Naive thymus-derived CD4-positive, alpha-beta T cell (primary cell): Measurements from ENCODE around the gene RAPGEF3. TPM values are rescaled to one million over a fixed set of nuclear protein-coding genes. Genes with fewer than 3 reads are reported as not detected.
A peak's percentile ranks its signal among the peaks of the same experiment; 100 is the strongest.

Experiments used
- ATAC-seq: fragments of 150-1000 bp; cut with Tn5 transposase; 2 replicates; pipeline ENCODE4 v1.10.0; 2021; ENCODE audit warnings: mild to moderate bottlenecking, moderate library complexity
- CTCF ChIA-PET: fragments of 350-600 bp; sonication (Branson Sonifier 250); formaldehyde crosslinking; loops from one replicate; lab custom pipeline; 2021; ENCODE audit warnings: antibody characterized with exemption; lab: Charles Lee
- POLR2A ChIA-PET: fragments of 350-600 bp; sonication (Branson Sonifier 250); formaldehyde crosslinking; loops from one replicate; lab custom pipeline; 2021; ENCODE audit warnings: antibody characterized with exemption, inconsistent platforms; lab: Charles Lee
- DNase-seq, 9 donors: peaks; one replicate each; pipeline versions ENCODE4 v3.0.0 to v3.0.0-alpha.2; 2020 to 2022; ENCODE audit warnings: mixed read lengths in 1 of 9
- H3K27ac ChIP-seq: one replicate; pipeline ENCODE4 v1.7.0; 2013; ENCODE audit warnings: mild to moderate bottlenecking, low read depth, low read length, moderate library complexity
- H3K27me3 ChIP-seq, 2 donors: one replicate each; pipeline ENCODE4 v1.7.0; 2013; ENCODE audit warnings: low read length in 2 of 2, mild to moderate bottlenecking in 2 of 2, moderate library complexity in 2 of 2; ENCODE audit not compliant: control insufficient read depth in 2 of 2, insufficient read depth in 2 of 2
- H3K36me3 ChIP-seq, 3 experiments: 1 replicate in 2 of 3; 2 replicates in 1 of 3; pipeline ENCODE4 v1.7.0; 2013; ENCODE audit warnings: low read length in 3 of 3, mild to moderate bottlenecking in 3 of 3, moderate library complexity in 1 of 3; ENCODE audit not compliant: insufficient read depth in 3 of 3, control insufficient read depth in 2 of 3
- H3K4me1 ChIP-seq, 2 donors: one replicate each; pipeline ENCODE4 v1.7.0; 2013; ENCODE audit warnings: low read length in 2 of 2, mild to moderate bottlenecking in 2 of 2, moderate library complexity in 1 of 2; ENCODE audit not compliant: control insufficient read depth in 2 of 2, insufficient read depth in 2 of 2
- H3K4me3 ChIP-seq: 2 replicates; pipeline ENCODE4 v1.7.0; 2013; ENCODE audit warnings: mild to moderate bottlenecking, low read length
- H3K9me3 ChIP-seq, 3 experiments: 1 replicate in 2 of 3; 2 replicates in 1 of 3; pipeline ENCODE4 v1.7.0; 2013; ENCODE audit warnings: low read length in 3 of 3; ENCODE audit not compliant: control insufficient read depth in 2 of 3
- H3K27ac Mint-ChIP-seq, 9 donors: one replicate each; pipeline ENCODE4 v1.8.0; 2020 to 2022; ENCODE audit warnings: mixed read lengths in 9 of 9, mild to moderate bottlenecking in 8 of 9, moderate library complexity in 5 of 9, inconsistent platforms in 2 of 9
- H3K27me3 Mint-ChIP-seq, 5 donors: one replicate each; pipeline ENCODE4 v1.8.0; 2021 to 2022; ENCODE audit warnings: mixed read lengths in 5 of 5, mild to moderate bottlenecking in 1 of 5
- H3K36me3 Mint-ChIP-seq, 5 donors: one replicate each; pipeline ENCODE4 v1.8.0; 2020 to 2022; ENCODE audit warnings: mixed read lengths in 5 of 5, mild to moderate bottlenecking in 3 of 5, inconsistent platforms in 1 of 5
- H3K4me1 Mint-ChIP-seq, 7 donors: one replicate each; pipeline ENCODE4 v1.8.0; 2020 to 2022; ENCODE audit warnings: mixed read lengths in 7 of 7, mild to moderate bottlenecking in 3 of 7, inconsistent platforms in 1 of 7
- H3K4me3 Mint-ChIP-seq, 10 donors: one replicate each; pipeline ENCODE4 v1.8.0; 2020 to 2022; ENCODE audit warnings: mild to moderate bottlenecking in 10 of 10, mixed read lengths in 10 of 10, moderate library complexity in 6 of 10, inconsistent platforms in 2 of 10
- H3K9me3 Mint-ChIP-seq, 11 donors: one replicate each; pipeline ENCODE4 v1.8.0; 2020 to 2022; ENCODE audit warnings: mixed read lengths in 11 of 11, mild to moderate bottlenecking in 4 of 11, inconsistent platforms in 1 of 11, moderate library complexity in 1 of 11
- intact Hi-C, 2 donors: fragments of 100-400 bp; cut with micrococcal nuclease; formaldehyde crosslinking; loops; one replicate each; pipeline ENCODE4 v1.15.1; 2023
- polyA plus RNA-seq, 2 donors: library from polyadenylated mRNA; unstranded; fragments of 300-500 nt; fragmentation: Illumina TruSeq; gene quantifications; one replicate each; pipeline ENCODE4 v1.2.3, GENCODE V29; 2021
- total RNA-seq, 6 experiments: library from RNA in 5 of 6; stranded (reverse) in 5 of 6; gene quantifications; 1 replicate in 5 of 6; 2 replicates in 1 of 6; pipeline ENCODE4 v1.2.3 and lab custom pipeline; 2021 to 2026

The RAPGEF3 gene
- total and polyA plus RNA-seq, 7 experiments from 2014 or later = 0.08 to 1.9 (median 0.82) TPM; not detected in 2

- ChIA-PET CTCF (interaction anchor here (0.8 to 1.5 kb wide), 4 partner anchors 12 to 49 kb away, joined by 3 to 4 read pairs (median 4); no protein-coding TSS in a partner anchor), POLR2A (interaction anchor here (1.1 to 1.6 kb wide), 2 partner anchors 12 to 15 kb away, joined by 4 to 5 read pairs; no protein-coding TSS in a partner anchor)
- H3K36me3 Mint-ChIP-seq = peaks cover 17 to 60% (median 27%) of the 10 kb centered on the region in 5 donors
- peak overlapping the region in 3 of 9 donors; percentile 31 to 73 (median 42) for H3K27ac Mint-ChIP-seq
- DNase-seq (no peak), ATAC-seq (no peak)
- no peaks in the 10 kb centered on the region for H3K27me3 ChIP-seq
- peaks cover 6 to 100% (median 60%) of the 10 kb centered on the region in 3 experiments for H3K36me3 ChIP-seq
- no peaks in the 10 kb centered on the region for H3K9me3 ChIP-seq
- no peak overlapping the region for H3K4me3 Mint-ChIP-seq
- H3K4me1 ChIP-seq = no peaks in the 10 kb centered on the region
- H3K4me1 Mint-ChIP-seq = peaks cover 0 to 12% (median 4%) of the 10 kb centered on the region in 7 donors
- H3K27ac ChIP-seq = no peak overlapping the region
- H3K4me3 ChIP-seq = no peak overlapping the region
- no peaks in the 10 kb centered on the region for H3K9me3 Mint-ChIP-seq
- H3K27me3 Mint-ChIP-seq = no peaks in the 10 kb centered on the region
- intact Hi-C loops = no loop called here
Measured at GRCh38 chr12:47789712-47790489, 31.2 kb upstream of the RAPGEF3 start.

- intact Hi-C loops = no loop called here
Measured at GRCh38 chr12:47789141-47789540, 30.5 kb upstream of the RAPGEF3 start.

GRCh38 chr12:47787596-47788319 lies 29.1 kb upstream of the RAPGEF3 start:
- peaks cover 0 to 6% (median 1%) of the 10 kb centered on the region in 7 donors for H3K4me1 Mint-ChIP-seq
- no peaks in the 10 kb centered on the region for H3K9me3 Mint-ChIP-seq
- H3K4me1 ChIP-seq = no peaks in the 10 kb centered on the region
- H3K27ac ChIP-seq = no peak overlapping the region
- no peak overlapping the region for H3K4me3 Mint-ChIP-seq
- H3K27me3 Mint-ChIP-seq = no peaks in the 10 kb centered on the region
- H3K27ac Mint-ChIP-seq = peak overlapping the region in 6 of 9 donors; percentile 21 to 65 (median 38)
- DNase-seq = no peak
- no peaks in the 10 kb centered on the region for H3K9me3 ChIP-seq
- intact Hi-C loops = no loop called here
- no peak for ATAC-seq
- H3K36me3 ChIP-seq = peaks cover 6 to 100% (median 53%) of the 10 kb centered on the region in 3 experiments
- POLR2A ChIA-PET = interaction anchor here (1.6 kb wide), 1 partner anchor 14 kb away, joined by 5 read pairs; no protein-coding TSS in a partner anchor
- CTCF ChIA-PET = interaction anchor here (0.7 to 1.6 kb wide), 4 partner anchors 11 to 51 kb away, joined by 3 read pairs; no protein-coding TSS in a partner anchor
- H3K4me3 ChIP-seq = no peak overlapping the region
- peaks cover 16 to 55% (median 20%) of the 10 kb centered on the region in 5 donors for H3K36me3 Mint-ChIP-seq
- no peaks in the 10 kb centered on the region for H3K27me3 ChIP-seq

More at GRCh38 chr12:47789141-47789540, 30.5 kb upstream of the RAPGEF3 start:
- H3K9me3 Mint-ChIP-seq = no peaks in the 10 kb centered on the region
- ATAC-seq (no peak), DNase-seq (no peak)
- Histone ChIP-seq H3K27me3 (no peaks in the 10 kb centered on the region), H3K4me1 (no peaks in the 10 kb centered on the region), H3K9me3 (no peaks in the 10 kb centered on the region), H3K4me3 (no peak overlapping the region), H3K36me3 (peaks cover 6 to 100% (median 57%) of the 10 kb centered on the region in 3 experiments), H3K27ac (no peak overlapping the region)
- H3K4me3 Mint-ChIP-seq = no peak overlapping the region
- H3K36me3 Mint-ChIP-seq = peaks cover 17 to 62% (median 27%) of the 10 kb centered on the region in 5 donors
- H3K4me1 Mint-ChIP-seq = peaks cover 0 to 9% (median 4%) of the 10 kb centered on the region in 7 donors
- ChIA-PET POLR2A (interaction anchor here (1.1 to 1.6 kb wide), 2 partner anchors 13 to 16 kb away, joined by 4 to 5 read pairs; no protein-coding TSS in a partner anchor), CTCF (interaction anchor here (0.8 to 1.4 kb wide), 3 partner anchors 9 to 49 kb away, joined by 3 to 4 read pairs (median 3); no protein-coding TSS in a partner anchor)
- no peaks in the 10 kb centered on the region for H3K27me3 Mint-ChIP-seq
- H3K27ac Mint-ChIP-seq = peak overlapping the region in 4 of 9 donors; percentile 5 to 73 (median 48)

- Histone ChIP-seq H3K4me1 (no peaks in the 10 kb centered on the region), H3K27ac (no peak overlapping the region), H3K9me3 (no peaks in the 10 kb centered on the region), H3K27me3 (no peaks in the 10 kb centered on the region), H3K36me3 (peaks cover 6 to 100% (median 53%) of the 10 kb centered on the region in 3 experiments), H3K4me3 (no peak overlapping the region)
- ChIA-PET POLR2A (interaction anchor here (0.9 kb wide), 2 partner anchors 9 to 14 kb away, joined by 3 read pairs; no protein-coding TSS in a partner anchor), CTCF (interaction anchor here (0.6 to 1.6 kb wide), 6 partner anchors 21 to 52 kb away, joined by 3 to 5 read pairs (median 4); no protein-coding TSS in a partner anchor)
- no peak for ATAC-seq
- H3K27me3 Mint-ChIP-seq = no peaks in the 10 kb centered on the region
- H3K4me3 Mint-ChIP-seq = no peak overlapping the region
- H3K27ac Mint-ChIP-seq = peak overlapping the region in 6 of 9 donors; percentile 13 to 81 (median 35)
- intact Hi-C loops = no loop called here
- peaks cover 16 to 54% (median 17%) of the 10 kb centered on the region in 5 donors for H3K36me3 Mint-ChIP-seq
- peaks cover under 1 to 8% (median 4%) of the 10 kb centered on the region in 7 donors for H3K4me1 Mint-ChIP-seq
- no peak for DNase-seq
- no peaks in the 10 kb centered on the region for H3K9me3 Mint-ChIP-seq
Measured at GRCh38 chr12:47786662-47787280, 28.1 kb upstream of the RAPGEF3 start.

GRCh38 chr12:47785887-47786661 lies 27.4 kb upstream of the RAPGEF3 start:
- Histone ChIP-seq H3K9me3 (no peaks in the 10 kb centered on the region), H3K27me3 (no peaks in the 10 kb centered on the region), H3K36me3 (peaks cover 6 to 94% (median 51%) of the 10 kb centered on the region in 3 experiments), H3K27ac (no peak overlapping the region), H3K4me1 (no peaks in the 10 kb centered on the region), H3K4me3 (no peak overlapping the region)
- DNase-seq (no peak), ATAC-seq (no peak)
- peak overlapping the region in 5 of 9 donors; percentile 17 to 81 (median 37) for H3K27ac Mint-ChIP-seq
- H3K9me3 Mint-ChIP-seq = no peaks in the 10 kb centered on the region
- intact Hi-C loops = no loop called here
- ChIA-PET POLR2A (interaction anchor here (0.9 kb wide), 1 partner anchor 14 kb away, joined by 3 read pairs; no protein-coding TSS in a partner anchor), CTCF (interaction anchor here (0.6 to 1.6 kb wide), 5 partner anchors 20 to 52 kb away, joined by 3 to 5 read pairs (median 4); no protein-coding TSS in a partner anchor)
- H3K4me1 Mint-ChIP-seq = peaks cover 4 to 15% (median 8%) of the 10 kb centered on the region in 7 donors
- no peak overlapping the region for H3K4me3 Mint-ChIP-seq
- H3K27me3 Mint-ChIP-seq = no peaks in the 10 kb centered on the region
- H3K36me3 Mint-ChIP-seq = peaks cover 16 to 53% (median 17%) of the 10 kb centered on the region in 5 donors
